GM19023 (cell line): Measurements from ENCODE around the gene ATAD1.
"Not testable (repeated sequence)": the region's sequence is repeated elsewhere in the genome, so short reads cannot be mapped to it uniquely, and the experiment has no call there.

ENCODE experiments used
- ATAC-seq: cut with Tn5 transposase; IDR thresholded peaks from one replicate; pipeline ENCODE4 v1.9.1; 2021; ENCODE audit warnings: mild to moderate bottlenecking, moderate library complexity; ENCODE audit not compliant: unreplicated experiment

Gene ATAD1

GRCh38 chr10:87759551-87759950 lies 58.5 kb downstream of the ATAD1 start:
- no peak for ATAC-seq

GRCh38 chr10:87757685-87758084 lies 60.3 kb downstream of the ATAD1 start:
- ATAC-seq = no peak

- ATAC-seq = no peak
These were observed 63.8 kb downstream of the ATAD1 start for GRCh38 chr10:87753995-87754866.

GRCh38 chr10:87752566-87752965 lies 65.5 kb downstream of the ATAD1 start:
- ATAC-seq = no peak

GRCh38 chr10:87751274-87751673 lies 66.8 kb downstream of the ATAD1 start:
- ATAC-seq = no peak

- peak; percentile 70 for ATAC-seq
These were observed 67.2 kb downstream of the ATAD1 start for GRCh38 chr10:87750817-87751216.

DNA sequence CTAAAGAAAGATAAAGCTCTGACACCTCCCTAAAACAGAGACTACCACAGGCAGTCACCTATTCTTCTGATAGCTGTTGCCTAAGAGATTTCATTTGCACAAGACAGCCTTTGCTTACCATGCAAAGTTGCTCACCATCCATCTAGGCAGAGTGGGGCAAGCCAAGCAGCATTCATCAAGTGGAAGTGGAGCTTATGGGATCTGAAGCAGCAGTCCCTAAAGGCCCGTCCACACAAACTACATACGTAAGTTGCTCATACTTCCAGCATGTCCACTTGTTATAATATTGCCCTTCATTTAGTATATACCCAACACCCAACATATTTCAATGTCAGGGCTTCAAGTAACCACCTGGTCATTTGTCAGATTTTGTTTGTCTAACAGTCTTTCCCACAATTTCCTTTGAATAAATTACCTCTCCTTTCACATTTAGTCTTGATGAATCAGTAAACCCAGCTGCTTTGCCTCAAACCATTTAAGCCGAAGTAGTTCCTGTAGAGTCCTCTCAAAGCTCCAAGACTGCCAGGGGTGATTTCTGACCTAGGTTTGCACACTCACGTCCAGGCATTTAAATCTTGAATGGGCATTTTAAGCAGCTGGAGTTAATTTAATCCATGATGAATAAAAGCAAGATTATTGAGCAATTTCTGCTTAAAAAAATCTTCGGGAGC lies 67.9 kb downstream of the ATAD1 start:
- no peak for ATAC-seq

DNA sequence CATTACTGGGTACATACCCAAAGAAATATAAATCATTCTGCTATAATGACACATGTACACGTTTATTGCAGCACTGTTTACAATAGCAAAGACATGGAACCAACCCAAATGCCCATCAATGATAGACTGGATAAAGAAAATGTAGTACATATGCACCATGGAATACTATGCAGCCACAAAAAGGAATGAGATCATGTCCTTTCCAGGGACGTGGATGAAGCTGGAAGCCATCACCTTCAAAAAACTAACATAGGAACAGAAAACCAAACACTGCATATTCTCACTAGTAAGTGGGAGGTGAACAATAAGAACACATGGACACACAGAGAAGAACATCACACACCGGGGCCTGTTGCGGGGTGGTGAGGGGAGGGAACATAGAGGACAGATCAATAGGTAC lies 69.8 kb downstream of the ATAD1 start:
- not testable (repeated sequence) for ATAC-seq

- no peak for ATAC-seq
These were observed 71.1 kb downstream of the ATAD1 start for GRCh38 chr10:87746911-87747310.

- ATAC-seq = no peak
These were observed 73.4 kb downstream of the ATAD1 start for GRCh38 chr10:87744606-87745005.

GRCh38 chr10:87742992-87743610 lies 74.9 kb downstream of the ATAD1 start:
- not testable (repeated sequence) for ATAC-seq

- ATAC-seq = no peak
These were observed 77.8 kb downstream of the ATAD1 start for GRCh38 chr10:87740254-87740655.

DNA sequence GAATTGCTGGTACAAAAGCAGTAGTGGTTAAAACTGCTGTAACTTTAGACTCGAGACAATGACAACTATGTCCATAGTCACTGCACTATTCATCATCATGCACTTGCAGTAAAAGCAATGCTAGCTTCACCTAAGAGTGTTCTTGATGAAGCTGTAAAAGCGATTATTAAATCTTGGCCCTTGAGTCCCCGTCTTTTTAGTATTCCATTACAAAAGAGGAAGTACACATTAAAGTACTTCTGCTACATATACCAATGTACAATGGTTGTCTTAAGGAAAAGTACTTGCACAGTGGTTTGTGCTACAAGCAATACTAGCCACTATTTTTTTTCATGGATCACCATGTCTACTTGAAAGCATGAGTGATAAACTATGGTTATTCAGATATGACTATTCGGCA lies 78.3 kb downstream of the ATAD1 start:
- ATAC-seq = no peak

DNA sequence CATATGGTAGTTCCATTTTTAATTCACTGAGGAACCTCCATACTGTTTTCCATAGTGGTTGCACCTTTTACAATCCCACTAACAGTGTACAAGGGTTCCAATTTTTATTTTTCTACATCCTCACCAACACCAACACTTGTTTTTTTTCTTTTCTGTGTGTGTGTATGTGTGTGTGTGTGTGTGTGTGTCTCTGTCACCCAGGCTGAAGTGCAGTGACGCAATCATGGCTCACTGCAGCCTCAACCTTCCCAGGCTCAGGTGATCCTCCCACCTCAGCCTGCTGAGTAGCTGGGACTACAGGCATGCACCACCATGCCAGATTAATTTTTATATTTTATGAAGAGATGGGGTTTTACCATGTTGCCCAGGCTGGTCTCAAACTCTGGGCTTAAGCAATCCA lies 79.8 kb downstream of the ATAD1 start:
- ATAC-seq = not testable (repeated sequence)

DNA sequence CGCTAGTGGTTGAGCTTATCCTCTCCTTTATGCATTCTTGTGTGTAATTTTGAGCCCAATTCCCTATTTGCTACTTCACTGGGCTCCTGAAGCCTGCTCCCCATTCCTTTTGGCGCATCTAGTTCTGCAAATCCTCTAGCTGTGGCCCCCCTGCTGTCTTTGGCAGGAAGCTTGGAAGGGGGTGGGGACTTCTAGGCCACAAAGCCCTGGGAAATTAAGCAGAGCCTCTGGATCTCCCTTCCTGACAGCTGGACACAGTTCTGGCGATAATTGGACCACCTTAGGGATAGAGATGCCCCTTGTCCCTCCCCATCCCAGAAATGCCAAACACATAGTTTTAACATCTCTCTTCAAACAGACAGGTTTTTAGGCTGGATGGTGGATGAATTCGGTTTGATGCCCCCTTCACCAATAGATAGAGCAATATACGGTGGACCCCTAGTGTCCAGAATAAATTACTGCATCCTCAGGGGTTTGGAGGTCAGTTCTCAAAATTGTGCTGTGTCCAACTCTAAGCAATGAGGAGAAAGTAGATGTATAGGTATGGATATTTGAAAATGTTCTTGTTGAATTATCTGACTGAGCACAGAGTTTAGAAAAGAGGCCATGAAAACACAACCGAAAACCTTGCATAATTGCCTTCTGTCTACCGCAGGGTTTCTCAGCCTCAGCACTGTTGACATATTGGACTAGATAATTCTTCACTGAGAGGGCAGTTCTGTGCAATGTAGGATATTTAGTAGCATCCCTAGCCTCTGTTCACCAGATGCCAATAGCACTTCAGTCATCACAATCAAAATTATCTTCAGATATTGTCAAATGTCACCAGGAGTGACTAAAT lies 82.8 kb downstream of the ATAD1 start:
- ATAC-seq = no peak

GRCh38 chr10:87733081-87733480 lies 84.9 kb downstream of the ATAD1 start:
- no peak for ATAC-seq

DNA sequence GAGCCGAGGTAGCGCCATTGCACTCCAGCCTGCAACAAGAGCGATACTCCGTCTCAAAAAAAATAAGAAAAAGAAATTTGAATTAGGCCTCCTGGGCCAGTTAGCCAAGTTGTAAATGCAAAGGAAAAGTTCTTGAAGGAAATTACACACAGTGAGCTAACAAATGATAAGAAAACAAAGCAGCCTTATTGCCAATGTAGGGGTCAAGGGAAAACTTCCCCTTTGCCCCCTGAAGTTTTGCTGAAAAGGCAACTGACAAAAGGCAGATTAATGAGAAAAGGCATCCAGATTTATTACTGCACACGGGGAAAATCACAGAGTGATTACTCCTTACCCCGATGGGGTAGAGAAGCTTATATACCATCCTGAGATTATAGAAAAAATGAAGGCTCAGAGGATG lies 88.1 kb downstream of the ATAD1 start:
- no peak for ATAC-seq

GRCh38 chr10:87724789-87725188 lies 93.2 kb downstream of the ATAD1 start:
- ATAC-seq = no peak

DNA sequence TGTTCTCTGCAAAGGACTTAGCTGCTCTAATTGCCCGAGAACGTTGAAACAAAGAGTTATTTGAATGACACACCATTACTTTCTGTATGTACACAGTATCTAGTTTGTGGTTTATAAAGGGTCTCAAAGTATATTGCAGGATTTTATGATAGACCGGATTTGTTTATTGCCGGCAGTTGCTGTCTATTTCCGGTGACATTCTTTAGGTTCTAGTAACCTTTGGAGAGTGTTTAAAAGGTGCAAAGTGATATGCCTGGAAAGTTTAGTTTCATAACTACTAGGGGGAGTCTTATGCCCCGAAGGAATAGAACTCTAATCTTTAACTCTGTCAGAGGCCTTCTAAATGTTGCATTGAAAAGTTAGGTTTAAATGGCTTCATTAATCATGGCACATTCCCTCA lies 94.5 kb downstream of the ATAD1 start:
- ATAC-seq = no peak

DNA sequence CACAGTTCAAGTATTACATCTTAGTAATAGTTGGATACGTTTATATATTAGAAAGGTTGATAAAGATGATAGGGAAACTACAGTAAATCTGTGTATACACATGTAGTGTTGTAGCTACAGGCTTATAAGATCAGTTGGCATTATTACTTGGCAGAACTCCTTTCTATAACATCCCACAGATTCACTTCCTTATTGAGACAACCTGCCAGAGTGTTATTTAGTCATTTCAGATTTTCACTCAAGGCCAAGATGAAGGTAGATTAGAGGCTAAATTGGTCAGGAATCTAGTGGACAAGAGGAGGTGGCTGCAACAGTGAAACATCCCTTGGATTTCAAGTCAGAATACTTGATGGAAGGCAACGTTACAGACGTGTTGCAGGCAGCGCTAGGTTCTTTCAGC lies 95.3 kb downstream of the ATAD1 start:
- ATAC-seq = no peak

- ATAC-seq = no peak
These were observed 96.2 kb downstream of the ATAD1 start for GRCh38 chr10:87721781-87722180.
